ENCODE results near the gene TKTL1. TPM values are rescaled to one million over a fixed set of nuclear protein-coding genes. Genes with fewer than 3 reads are reported as not detected.

Gene TKTL1
- total and polyA plus RNA-seq, 2 experiments from 2014 or later, result 0.52 TPM; not detected in 1

DNA sequence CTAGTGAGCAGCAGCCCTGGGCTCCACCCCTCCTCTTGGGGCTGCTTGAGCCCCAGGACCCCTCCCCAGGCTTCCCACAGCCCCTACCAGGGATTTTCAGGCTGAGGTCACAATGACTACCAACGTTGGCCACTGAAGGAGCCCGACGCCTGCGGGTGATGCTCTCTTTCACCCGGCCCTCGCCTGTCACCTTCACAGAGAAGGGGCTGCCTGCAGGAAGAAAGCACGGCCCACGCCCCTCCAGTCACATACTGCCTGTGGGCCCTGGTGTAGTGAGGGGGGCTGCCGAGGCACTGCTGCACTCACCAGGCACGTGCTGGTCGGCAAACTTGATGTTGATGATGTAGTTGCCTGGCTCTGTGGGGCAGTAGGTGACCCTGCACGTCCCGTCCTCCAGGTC lies 56.9 kb downstream of the TKTL1 start:
- no peaks in the 10 kb centered on the region for H3K9me3 ChIP-seq (ENCODE audit: low read depth)
- no peaks in the 10 kb centered on the region for H3K27me3 ChIP-seq
- no peak overlapping the region for H3K4me2 ChIP-seq
- H3K79me2 ChIP-seq, result no peaks in the 10 kb centered on the region
- no peak overlapping the region for H2AFZ ChIP-seq
- H4K20me1 ChIP-seq (ENCODE audit: insufficient read depth, poor library complexity, severe bottlenecking), result peaks cover 9% of the 10 kb centered on the region
- H3K36me3 ChIP-seq (replicated peaks; ENCODE audit: insufficient read depth, low read depth), result no peaks in the 10 kb centered on the region
- no peak for TF ChIP-seq EZH2 (IDR thresholded peaks at IDR 0.05; ENCODE audit: borderline replicate concordance)
- TF ChIP-seq, protein P1, sequence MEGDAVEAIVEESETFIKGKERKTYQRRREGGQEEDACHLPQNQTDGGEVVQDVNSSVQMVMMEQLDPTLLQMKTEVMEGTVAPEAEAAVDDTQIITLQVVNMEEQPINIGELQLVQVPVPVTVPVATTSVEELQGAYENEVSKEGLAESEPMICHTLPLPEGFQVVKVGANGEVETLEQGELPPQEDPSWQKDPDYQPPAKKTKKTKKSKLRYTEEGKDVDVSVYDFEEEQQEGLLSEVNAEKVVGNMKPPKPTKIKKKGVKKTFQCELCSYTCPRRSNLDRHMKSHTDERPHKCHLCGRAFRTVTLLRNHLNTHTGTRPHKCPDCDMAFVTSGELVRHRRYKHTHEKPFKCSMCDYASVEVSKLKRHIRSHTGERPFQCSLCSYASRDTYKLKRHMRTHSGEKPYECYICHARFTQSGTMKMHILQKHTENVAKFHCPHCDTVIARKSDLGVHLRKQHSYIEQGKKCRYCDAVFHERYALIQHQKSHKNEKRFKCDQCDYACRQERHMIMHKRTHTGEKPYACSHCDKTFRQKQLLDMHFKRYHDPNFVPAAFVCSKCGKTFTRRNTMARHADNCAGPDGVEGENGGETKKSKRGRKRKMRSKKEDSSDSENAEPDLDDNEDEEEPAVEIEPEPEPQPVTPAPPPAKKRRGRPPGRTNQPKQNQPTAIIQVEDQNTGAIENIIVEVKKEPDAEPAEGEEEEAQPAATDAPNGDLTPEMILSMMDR (IDR thresholded peaks at IDR 0.05; ENCODE audit: poor library complexity), result no peak
- TF ChIP-seq EZH2phosphoT487 (IDR thresholded peaks at IDR 0.05; ENCODE audit: low read depth, severe bottlenecking, unreplicated experiment), result no peak
- H3K27ac ChIP-seq, result no peak overlapping the region
- no peaks in the 10 kb centered on the region for H3K9me2 ChIP-seq (replicated peaks; ENCODE audit: insufficient read depth)
- no peak for DNase-seq (ENCODE audit: low spot score)
- 87% methylated on average over 13 of the region's 13 CpGs for WGBS (ENCODE audit: low lambda C conversion rate, missing lambda C conversion rate)
- H3K4me1 ChIP-seq (ENCODE audit: insufficient read depth), result no peaks in the 10 kb centered on the region
- H3K4me3 ChIP-seq, result no peak overlapping the region

DNA sequence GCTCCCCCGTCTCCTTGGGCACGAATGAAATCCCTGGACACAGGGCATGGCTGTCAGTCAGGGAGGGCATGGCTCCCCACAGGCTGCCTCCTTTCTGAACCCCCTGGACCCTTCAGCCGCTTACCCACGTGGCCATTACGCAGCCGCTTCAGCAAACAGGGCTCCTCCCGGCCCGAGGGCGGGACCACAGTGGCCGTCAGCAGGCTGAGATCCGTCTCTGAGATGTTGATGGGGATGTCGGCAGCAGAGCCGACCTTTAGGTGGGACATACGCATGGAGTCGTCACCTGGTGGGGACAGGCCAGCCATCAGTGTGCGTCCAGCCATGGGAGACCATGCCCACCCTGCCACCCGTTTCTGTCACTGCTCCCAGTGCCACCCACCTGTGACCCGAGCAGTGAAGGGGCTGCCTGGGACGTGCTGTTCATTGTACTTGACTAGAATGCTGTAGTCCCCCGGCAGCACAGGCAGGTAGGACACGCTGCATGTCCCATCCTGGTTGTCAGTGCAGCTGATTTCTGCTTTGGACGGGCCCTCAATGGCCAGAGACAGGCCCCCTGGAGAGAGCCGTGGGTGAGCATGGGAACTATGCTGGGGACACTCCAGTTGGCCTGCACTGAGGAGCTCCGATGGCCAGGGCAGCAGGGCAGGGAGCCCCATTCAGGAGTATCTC lies 57.7 kb downstream of the TKTL1 start:
- Histone ChIP-seq H3K4me3 (no peak overlapping the region), H3K79me2 (no peaks in the 10 kb centered on the region), H3K4me1 (ENCODE audit: insufficient read depth) (no peaks in the 10 kb centered on the region), H3K4me2 (no peak overlapping the region), H3K9me3 (ENCODE audit: low read depth) (no peaks in the 10 kb centered on the region), H3K27me3 (no peaks in the 10 kb centered on the region), H2AFZ (no peak overlapping the region), H4K20me1 (ENCODE audit: insufficient read depth, poor library complexity, severe bottlenecking) (peaks cover 9% of the 10 kb centered on the region), H3K27ac (no peak overlapping the region), H3K9me2 (replicated peaks; ENCODE audit: insufficient read depth) (no peaks in the 10 kb centered on the region), H3K36me3 (replicated peaks; ENCODE audit: insufficient read depth, low read depth) (no peaks in the 10 kb centered on the region)
- TF ChIP-seq, protein P1 (IDR thresholded peaks at IDR 0.05; ENCODE audit: poor library complexity), result no peak
- no peak for TF ChIP-seq EZH2 (IDR thresholded peaks at IDR 0.05; ENCODE audit: borderline replicate concordance)
- TF ChIP-seq EZH2phosphoT487 (IDR thresholded peaks at IDR 0.05; ENCODE audit: low read depth, severe bottlenecking, unreplicated experiment), result no peak
- DNase-seq (ENCODE audit: low spot score), result no peak
- 90% methylated on average over 24 of the region's 24 CpGs for WGBS (ENCODE audit: low lambda C conversion rate, missing lambda C conversion rate)

DNA sequence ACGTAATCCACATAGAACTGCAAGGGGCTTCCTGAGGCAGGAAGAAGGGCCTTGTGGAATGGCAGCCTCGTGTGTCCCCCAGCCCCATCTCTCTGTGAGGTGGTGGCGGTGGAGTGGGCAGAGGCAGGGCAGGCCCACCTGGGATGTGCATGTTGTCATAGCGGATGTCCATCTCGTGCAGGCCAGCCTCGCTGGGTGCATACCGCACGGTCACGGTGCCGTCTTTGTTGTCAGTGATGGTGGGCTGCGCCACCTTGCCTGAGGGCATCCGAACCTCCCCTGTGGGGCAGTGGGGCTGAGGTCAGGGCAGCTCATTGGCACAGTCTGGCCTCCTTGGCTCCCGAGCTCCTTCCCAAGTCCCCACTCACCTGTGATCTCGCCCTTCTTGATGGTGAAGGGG lies 58.4 kb downstream of the TKTL1 start:
- no peaks in the 10 kb centered on the region for H3K27me3 ChIP-seq
- 92% methylated on average over 13 of the region's 14 CpGs for WGBS (ENCODE audit: low lambda C conversion rate, missing lambda C conversion rate)
- no peaks in the 10 kb centered on the region for H3K9me3 ChIP-seq (ENCODE audit: low read depth)
- TF ChIP-seq EZH2phosphoT487 (IDR thresholded peaks at IDR 0.05; ENCODE audit: low read depth, severe bottlenecking, unreplicated experiment), result no peak
- no peak for TF ChIP-seq EZH2 (IDR thresholded peaks at IDR 0.05; ENCODE audit: borderline replicate concordance)
- TF ChIP-seq, protein P1 (IDR thresholded peaks at IDR 0.05; ENCODE audit: poor library complexity), result no peak
- no peaks in the 10 kb centered on the region for H3K9me2 ChIP-seq (replicated peaks; ENCODE audit: insufficient read depth)
- no peaks in the 10 kb centered on the region for H3K4me1 ChIP-seq (ENCODE audit: insufficient read depth)
- H3K79me2 ChIP-seq, result no peaks in the 10 kb centered on the region
- H3K27ac ChIP-seq, result no peak overlapping the region
- H3K36me3 ChIP-seq (replicated peaks; ENCODE audit: insufficient read depth, low read depth), result no peaks in the 10 kb centered on the region
- H3K4me2 ChIP-seq, result no peak overlapping the region
- H3K4me3 ChIP-seq, result no peak overlapping the region
- H4K20me1 ChIP-seq (ENCODE audit: insufficient read depth, poor library complexity, severe bottlenecking), result peaks cover 9% of the 10 kb centered on the region
- DNase-seq (ENCODE audit: low spot score), result no peak
- H2AFZ ChIP-seq, result no peak overlapping the region
